Neutrophil (primary cell): ENCODE measurements around the gene TSPAN18.

Experiments used
- H3K27ac ChIP-seq: fragments of 200-600 bp; sonication (generic); 2 replicates; pipeline ENCODE4 v1.5.1; 2016; ENCODE audit warnings: mild to moderate bottlenecking, moderate library complexity
- H3K27me3 ChIP-seq: fragments of 200-600 bp; sonication (generic); 2 replicates; pipeline ENCODE4 v1.6.0; 2016; ENCODE audit warnings: mild to moderate bottlenecking
- H3K36me3 ChIP-seq: fragments of 200-600 bp; sonication (generic); 2 replicates; pipeline ENCODE4 v1.5.1; 2017
- H3K4me1 ChIP-seq, 2 experiments: fragments of 200-600 bp in 1 of 2; sonication (generic) in 1 of 2; 1 replicate in 1 of 2; 2 replicates in 1 of 2; pipeline versions ENCODE4 v1.5.1 to v1.6.1; 2013 to 2016; ENCODE audit warnings: low read depth in 1 of 2, low read length in 1 of 2, mild to moderate bottlenecking in 1 of 2, moderate library complexity in 1 of 2; ENCODE audit not compliant: control insufficient read depth in 1 of 2, insufficient read depth in 1 of 2
- H3K4me3 ChIP-seq, 2 experiments: fragments of 200-600 bp in 1 of 2; sonication (generic) in 1 of 2; 1 replicate in 1 of 2; 2 replicates in 1 of 2; pipeline ENCODE4 v1.5.1; 2013 to 2016; ENCODE audit warnings: low read depth in 1 of 2, low read length in 1 of 2, mild to moderate bottlenecking in 1 of 2, moderate library complexity in 1 of 2
- H3K9me3 ChIP-seq: fragments of 200-600 bp; sonication (generic); 2 replicates; pipeline ENCODE4 v1.5.1; 2016
- CTCF ChIP-seq: fragments of 200-600 bp; sonication (generic); IDR thresholded peaks from 2 replicates; pipeline ENCODE4 v1.5.1; 2016; ENCODE audit warnings: antibody characterized with exemption

The TSPAN18 gene

DNA sequence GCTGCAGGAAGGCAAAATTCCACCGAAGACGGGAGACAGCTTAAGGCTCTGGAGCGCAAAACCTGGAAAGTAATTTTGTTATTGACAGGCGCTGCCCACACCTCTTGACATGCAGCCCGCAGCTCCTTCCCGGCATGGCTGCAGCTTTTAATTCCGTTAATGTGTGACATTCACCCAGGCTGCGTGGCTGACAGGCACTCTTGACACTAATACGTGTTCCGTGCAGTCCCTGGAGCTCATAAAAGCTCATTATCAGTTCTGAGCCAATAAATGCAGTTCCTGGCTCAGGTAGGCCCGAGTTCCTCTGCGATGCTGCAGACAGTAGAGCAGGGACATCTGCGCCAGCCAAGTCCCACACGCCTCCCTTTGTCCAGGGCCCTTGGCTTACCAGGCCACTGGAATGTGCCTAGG lies 34.8 kb downstream of the TSPAN18 start:
- Histone ChIP-seq H3K27ac (no peak overlapping the region), H3K4me3 (no peak overlapping the region), H3K4me1 (no peaks in the 10 kb centered on the region), H3K36me3 (no peaks in the 10 kb centered on the region), H3K9me3 (no peaks in the 10 kb centered on the region), H3K27me3 (peaks cover 22% of the 10 kb centered on the region)
- TF ChIP-seq CTCF, result no peak

GRCh38 chr11:44763121-44763820 lies 36.5 kb downstream of the TSPAN18 start:
- H3K9me3 ChIP-seq, result no peaks in the 10 kb centered on the region
- no peak for TF ChIP-seq CTCF
- no peak overlapping the region for H3K27ac ChIP-seq
- no peaks in the 10 kb centered on the region for H3K36me3 ChIP-seq
- no peaks in the 10 kb centered on the region for H3K4me1 ChIP-seq
- no peak overlapping the region for H3K4me3 ChIP-seq
- peaks cover 19% of the 10 kb centered on the region for H3K27me3 ChIP-seq

DNA sequence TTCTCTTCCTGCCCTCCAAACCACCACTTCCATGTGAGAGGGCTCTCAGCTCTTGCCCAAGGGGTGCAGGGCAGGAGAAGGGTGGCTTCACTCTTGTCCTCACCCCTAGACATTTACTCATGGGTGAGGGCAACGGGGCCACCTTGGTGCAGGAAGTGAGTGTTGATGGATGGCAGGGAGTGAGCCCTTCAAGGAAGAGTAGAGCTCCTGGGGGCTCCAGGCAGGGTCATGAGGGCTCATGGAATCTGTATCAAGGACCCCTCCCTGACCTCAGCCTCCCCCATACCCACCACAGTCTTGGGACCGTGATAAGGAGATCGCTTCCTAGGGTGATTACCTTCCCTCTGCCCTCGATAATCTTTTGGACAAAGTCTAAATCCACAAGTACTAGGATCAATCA lies 37.8 kb downstream of the TSPAN18 start:
- peaks cover 6% of the 10 kb centered on the region for H3K27me3 ChIP-seq
- no peaks in the 10 kb centered on the region for H3K36me3 ChIP-seq
- no peaks in the 10 kb centered on the region for H3K9me3 ChIP-seq
- no peak for TF ChIP-seq CTCF
- H3K4me1 ChIP-seq, result no peaks in the 10 kb centered on the region
- no peak overlapping the region for H3K4me3 ChIP-seq
- H3K27ac ChIP-seq, result no peak overlapping the region

GRCh38 chr11:44765026-44765595 lies 38.3 kb downstream of the TSPAN18 start:
- no peak overlapping the region for H3K4me3 ChIP-seq
- H3K9me3 ChIP-seq, result no peaks in the 10 kb centered on the region
- H3K36me3 ChIP-seq, result no peaks in the 10 kb centered on the region
- H3K4me1 ChIP-seq, result no peaks in the 10 kb centered on the region
- peaks cover under 1% of the 10 kb centered on the region for H3K27me3 ChIP-seq
- no peak overlapping the region for H3K27ac ChIP-seq
- TF ChIP-seq CTCF, result no peak

- H3K4me3 ChIP-seq, result no peak overlapping the region
- no peaks in the 10 kb centered on the region for H3K4me1 ChIP-seq
- H3K27ac ChIP-seq, result no peak overlapping the region
- H3K27me3 ChIP-seq, result no peaks in the 10 kb centered on the region
- no peaks in the 10 kb centered on the region for H3K36me3 ChIP-seq
- no peaks in the 10 kb centered on the region for H3K9me3 ChIP-seq
- TF ChIP-seq CTCF, result no peak
Measured at GRCh38 chr11:44765676-44766075, 38.9 kb downstream of the TSPAN18 start.
